SK-N-MC (cell line): ENCODE results near the gene PSMG4.

Experiments used
- DNase-seq: peaks from one replicate; pipeline ENCODE4 v3.0.0-alpha.2; 2011; ENCODE audit warnings: low read depth, low spot score
- H3K27ac ChIP-seq: fragments of 200-600 bp; sonication (generic); 2 replicates; pipeline ENCODE4 v1.5.1; 2016; ENCODE audit warnings: mixed run types
- H3K36me3 ChIP-seq: fragments of 200-600 bp; sonication (generic); 2 replicates; pipeline ENCODE4 v1.6.1; 2017; ENCODE audit warnings: antibody characterized with exemption, low read length, mixed read lengths; ENCODE audit not compliant: insufficient read depth
- H3K4me3 ChIP-seq: fragments of 200-600 bp; sonication (generic); 2 replicates; pipeline ENCODE4 v1.5.1; 2016
- H3K9ac ChIP-seq: fragments of 200-600 bp; sonication (generic); 2 replicates; pipeline ENCODE4 v1.8.0; 2017; ENCODE audit warnings: mixed run types, mixed read lengths; ENCODE audit not compliant: insufficient read length
- H3K9me3 ChIP-seq: fragments of 200-600 bp; sonication (generic); 2 replicates; pipeline ENCODE4 v1.6.1; 2017; ENCODE audit warnings: low read depth, mild to moderate bottlenecking, antibody characterized with exemption, low read length, moderate library complexity, mixed read lengths
- EZH2 ChIP-seq: fragments of 200-600 bp; sonication (generic); IDR thresholded peaks from one replicate; pipeline ENCODE4 v1.6.1; 2017; ENCODE audit warnings: antibody characterized with exemption
- FOXP2 ChIP-seq: optimal IDR thresholded peaks from 2 replicates; pipeline ENCODE3; 2011; ENCODE audit warnings: mild to moderate bottlenecking, moderate library complexity; ENCODE audit not compliant: insufficient read depth; ENCODE audit errors: extremely low read length, control extremely low read depth
- POLR2AphosphoS5 ChIP-seq: IDR thresholded peaks from 2 replicates; pipeline ENCODE4 v1.6.1; 2012; ENCODE audit warnings: mild to moderate bottlenecking, low read depth, low read length, borderline replicate concordance

PSMG4 gene

DNA sequence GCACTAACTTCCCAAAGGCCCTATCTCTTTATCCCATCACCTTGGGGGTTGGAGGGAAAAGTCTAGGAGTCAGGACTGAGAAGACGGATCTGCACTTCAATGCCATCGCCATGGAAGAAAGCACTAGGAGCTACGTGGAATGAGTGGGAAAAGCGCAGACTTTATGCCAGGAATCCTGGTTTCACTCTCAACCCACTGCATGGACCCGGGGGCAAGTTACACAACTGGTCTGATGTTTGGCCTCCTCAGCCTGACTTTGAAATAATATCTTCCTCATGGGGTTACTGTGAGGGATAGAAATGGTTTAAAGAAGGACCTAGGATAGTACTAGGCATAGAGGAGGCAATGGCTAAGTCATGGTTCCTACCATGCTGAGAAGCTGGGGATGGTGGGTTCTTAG is 13.5 kb upstream of the PSMG4 start:
- Histone ChIP-seq H3K36me3 (no peaks in the 10 kb centered on the region), H3K4me3 (no peak overlapping the region), H3K9ac (no peak overlapping the region), H3K9me3 (no peaks in the 10 kb centered on the region), H3K27ac (no peak overlapping the region)
- no peak for DNase-seq
- TF ChIP-seq POLR2AphosphoS5 = no peak
- TF ChIP-seq EZH2 = no peak
- no peak for TF ChIP-seq FOXP2

GRCh38 chr6:3247255-3248146 is 11.2 kb upstream of the PSMG4 start:
- Histone ChIP-seq H3K4me3 (no peak overlapping the region), H3K36me3 (no peaks in the 10 kb centered on the region), H3K9ac (no peak overlapping the region), H3K9me3 (no peaks in the 10 kb centered on the region), H3K27ac (no peak overlapping the region)
- no peak for DNase-seq
- TF ChIP-seq FOXP2 = no peak
- no peak for TF ChIP-seq EZH2
- TF ChIP-seq POLR2AphosphoS5 = no peak

- TF ChIP-seq EZH2 (no peak), FOXP2 (no peak), POLR2AphosphoS5 (no peak)
- H3K9me3 ChIP-seq = no peaks in the 10 kb centered on the region
- H3K36me3 ChIP-seq = no peaks in the 10 kb centered on the region
- H3K4me3 ChIP-seq = no peak overlapping the region
- H3K9ac ChIP-seq = no peak overlapping the region
- H3K27ac ChIP-seq = no peak overlapping the region
- no peak for DNase-seq
Measured at GRCh38 chr6:3249821-3250220, 8.9 kb upstream of the PSMG4 start.

- Histone ChIP-seq H3K9ac (no peak overlapping the region), H3K9me3 (no peaks in the 10 kb centered on the region), H3K36me3 (no peaks in the 10 kb centered on the region), H3K27ac (no peak overlapping the region), H3K4me3 (no peak overlapping the region)
- DNase-seq = no peak
- TF ChIP-seq POLR2AphosphoS5 (no peak), FOXP2 (no peak), EZH2 (no peak)
Measured at GRCh38 chr6:3250231-3250675, 8.5 kb upstream of the PSMG4 start.

- Histone ChIP-seq H3K27ac (no peak overlapping the region), H3K9ac (no peak overlapping the region), H3K4me3 (peak overlapping the region; percentile 45; the same call in 1 of the 2 replicates), H3K36me3 (no peaks in the 10 kb centered on the region), H3K9me3 (no peaks in the 10 kb centered on the region)
- TF ChIP-seq EZH2 (no peak), FOXP2 (no peak), POLR2AphosphoS5 (no peak)
- peak; percentile 30 for DNase-seq
Measured at GRCh38 chr6:3251462-3252314, 7.1 kb upstream of the PSMG4 start.

- no peak for DNase-seq
- H3K9ac ChIP-seq = no peak overlapping the region
- TF ChIP-seq POLR2AphosphoS5 (no peak), EZH2 (no peak), FOXP2 (no peak)
- H3K27ac ChIP-seq = no peak overlapping the region
- no peak overlapping the region for H3K4me3 ChIP-seq
- H3K36me3 ChIP-seq = no peaks in the 10 kb centered on the region
- H3K9me3 ChIP-seq = no peaks in the 10 kb centered on the region
Measured at GRCh38 chr6:3252369-3252768, 6.4 kb upstream of the PSMG4 start.

- Histone ChIP-seq H3K9me3 (no peaks in the 10 kb centered on the region), H3K36me3 (no peaks in the 10 kb centered on the region), H3K4me3 (no peak overlapping the region), H3K27ac (no peak overlapping the region), H3K9ac (no peak overlapping the region)
- TF ChIP-seq FOXP2 (no peak), EZH2 (no peak), POLR2AphosphoS5 (no peak)
- DNase-seq = no peak
Measured at GRCh38 chr6:3252861-3253596, 5.7 kb upstream of the PSMG4 start.

GRCh38 chr6:3253597-3253961 is 5.2 kb upstream of the PSMG4 start:
- H3K9ac ChIP-seq = no peak overlapping the region
- DNase-seq = no peak
- H3K36me3 ChIP-seq = no peaks in the 10 kb centered on the region
- TF ChIP-seq EZH2 = no peak
- TF ChIP-seq POLR2AphosphoS5 = no peak
- TF ChIP-seq FOXP2 = no peak
- H3K27ac ChIP-seq = no peak overlapping the region
- no peak overlapping the region for H3K4me3 ChIP-seq
- H3K9me3 ChIP-seq = no peaks in the 10 kb centered on the region
